HG02870 (cell line): ENCODE data around the gene LRRC56.
A peak's percentile ranks its signal among the peaks of the same experiment; 100 is the strongest.
"Not testable (repeated sequence)": the region's sequence is repeated elsewhere in the genome, so short reads cannot be mapped to it uniquely, and the experiment has no call there.

Experiments
- ATAC-seq: cut with Tn5 transposase; IDR thresholded peaks from one replicate; pipeline ENCODE4 v1.9.1; 2021; ENCODE audit warnings: mild to moderate bottlenecking, moderate library complexity; ENCODE audit not compliant: unreplicated experiment

Gene LRRC56

DNA sequence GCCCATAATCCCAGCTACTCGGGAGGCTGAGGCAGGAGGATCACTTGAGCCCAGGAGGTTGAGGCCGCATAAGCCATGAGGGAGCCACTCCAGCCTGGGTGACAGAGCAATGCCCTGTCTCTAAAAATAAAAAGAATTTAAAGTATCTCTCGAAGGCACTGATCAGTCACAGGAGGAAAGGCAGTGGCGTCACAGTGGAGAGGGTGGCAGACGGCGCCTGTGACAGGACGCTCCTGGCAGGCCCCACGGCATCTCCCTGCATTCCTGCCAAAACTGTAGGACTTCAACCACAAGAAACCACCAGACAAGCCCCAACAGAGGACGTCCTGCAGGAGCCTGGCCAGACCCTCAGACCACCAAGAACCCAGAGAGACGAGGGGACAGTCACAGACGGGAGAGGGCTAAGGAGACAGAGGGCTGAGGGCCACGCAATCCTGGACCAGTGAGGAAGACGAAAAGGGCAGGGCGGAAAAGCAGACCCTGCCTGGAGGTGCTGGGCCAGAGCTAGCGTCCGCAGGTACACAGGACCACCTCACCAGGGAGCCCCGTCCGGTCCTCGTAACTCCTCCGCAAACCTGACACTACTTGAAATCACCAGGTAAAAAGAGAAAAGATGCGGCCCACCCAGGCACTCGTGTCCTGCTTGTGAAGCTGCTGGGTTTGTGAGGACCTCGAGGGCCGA is 36.2 kb upstream of the LRRC56 start:
- no peak for ATAC-seq

DNA sequence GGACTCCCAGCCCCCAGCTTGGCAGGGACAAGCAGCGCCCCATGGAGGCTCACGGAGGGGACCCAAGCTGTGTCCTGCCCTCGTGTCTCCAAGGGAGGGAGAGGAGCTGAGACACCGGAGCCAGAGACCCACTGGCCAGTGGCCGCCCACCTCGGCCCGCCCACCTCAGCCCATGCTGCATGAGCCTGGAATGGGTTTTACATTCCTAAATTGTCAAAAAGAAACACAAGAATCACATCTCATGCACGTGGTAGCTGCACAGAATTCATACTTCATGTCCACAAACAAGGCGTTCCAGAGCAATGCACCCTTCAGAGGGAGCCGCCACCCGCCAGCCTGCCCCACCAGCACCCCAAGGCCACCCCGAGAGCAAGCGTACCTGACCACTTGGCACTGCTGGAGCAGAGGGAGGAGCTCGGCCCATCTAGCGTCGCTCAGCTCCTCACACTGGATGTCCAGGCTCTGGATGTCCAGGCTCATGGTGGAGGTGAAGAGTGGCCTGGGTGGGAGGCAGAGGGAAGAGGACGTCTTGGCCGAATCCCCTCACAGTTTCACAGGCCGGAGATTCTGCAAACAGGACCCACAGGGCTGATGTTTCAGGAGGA is 35.5 kb upstream of the LRRC56 start:
- ATAC-seq, result no peak

DNA sequence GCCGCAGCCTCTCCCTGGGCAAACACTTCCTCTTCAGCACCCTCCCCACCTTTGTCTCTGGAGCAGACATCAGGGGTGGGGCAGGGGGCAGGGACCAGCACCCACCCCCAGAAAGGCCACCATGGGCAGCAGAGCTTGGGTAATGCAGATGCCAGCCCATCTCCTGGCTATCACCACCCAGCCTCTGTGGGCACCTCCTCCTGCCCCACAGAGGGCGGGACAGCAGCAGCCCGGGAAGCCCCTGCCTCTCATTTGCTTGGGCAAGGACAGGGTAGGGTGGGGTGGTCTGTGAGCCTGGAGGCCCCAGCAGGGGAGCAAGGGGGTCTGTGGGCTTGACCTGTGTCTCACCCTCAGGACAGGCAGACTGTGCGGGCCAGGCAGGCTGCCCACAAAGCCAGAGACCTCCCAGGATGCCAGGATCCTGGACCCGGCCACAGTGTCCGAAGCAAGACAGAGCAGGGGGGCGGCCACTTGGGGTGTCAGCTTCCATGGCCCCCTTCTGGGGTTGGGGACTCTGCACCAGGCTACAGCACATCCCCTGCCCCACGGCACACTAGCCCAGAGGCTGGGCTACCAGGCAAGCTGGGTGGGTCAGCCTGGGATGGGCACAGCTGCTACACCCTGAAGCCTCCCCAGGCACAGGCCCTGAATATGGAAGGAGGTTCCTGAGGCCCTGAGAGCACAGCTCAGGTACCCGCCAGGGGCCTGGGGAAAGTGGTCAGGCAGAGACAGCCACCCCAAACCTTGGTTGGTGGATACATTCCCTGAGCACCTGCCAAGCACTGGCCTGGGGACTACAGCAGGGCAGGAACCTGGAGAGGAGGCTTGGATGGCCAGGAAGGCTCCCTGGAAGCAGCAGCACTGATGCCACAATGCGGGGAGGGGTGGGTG is 34.8 kb upstream of the LRRC56 start:
- no peak for ATAC-seq

DNA sequence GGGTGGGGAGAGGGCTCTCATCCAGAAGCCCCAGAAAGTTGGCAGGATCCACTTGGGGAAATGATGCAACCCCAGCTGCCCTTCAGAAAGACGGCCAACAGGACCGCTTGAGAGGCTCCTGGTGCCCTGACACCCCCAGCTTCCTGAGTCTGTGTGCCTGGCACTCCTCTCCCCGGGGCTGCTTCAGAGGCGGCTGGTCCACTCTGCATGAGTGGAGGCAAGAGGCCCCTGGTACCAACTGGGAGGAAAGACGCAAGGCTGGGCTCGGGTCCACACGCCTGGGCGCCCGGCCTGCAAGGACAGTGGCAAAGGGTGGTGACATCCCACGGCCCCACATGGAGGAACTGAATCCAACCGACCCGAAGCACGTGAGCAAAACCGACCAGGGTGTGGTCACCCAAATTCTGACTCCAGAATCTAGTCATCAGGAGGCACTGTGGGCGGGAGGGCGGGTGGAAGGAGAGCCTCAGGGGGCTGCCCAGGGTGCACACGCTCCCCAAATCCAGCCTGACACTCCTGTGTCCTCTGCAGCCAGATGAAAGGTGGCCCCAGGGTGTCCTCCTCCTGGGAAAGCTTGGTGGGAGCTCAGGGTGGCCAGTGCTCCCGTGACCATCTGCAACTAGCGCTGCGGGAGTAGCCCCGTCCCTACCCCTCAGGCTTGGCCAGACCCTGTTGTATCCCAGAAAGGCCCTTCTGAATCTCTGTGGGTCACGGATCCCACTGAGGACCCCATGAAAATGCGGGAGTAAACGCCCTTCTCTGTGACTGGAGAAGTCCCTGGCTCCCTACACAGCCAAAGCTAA is 33.9 kb upstream of the LRRC56 start:
- no peak for ATAC-seq

DNA sequence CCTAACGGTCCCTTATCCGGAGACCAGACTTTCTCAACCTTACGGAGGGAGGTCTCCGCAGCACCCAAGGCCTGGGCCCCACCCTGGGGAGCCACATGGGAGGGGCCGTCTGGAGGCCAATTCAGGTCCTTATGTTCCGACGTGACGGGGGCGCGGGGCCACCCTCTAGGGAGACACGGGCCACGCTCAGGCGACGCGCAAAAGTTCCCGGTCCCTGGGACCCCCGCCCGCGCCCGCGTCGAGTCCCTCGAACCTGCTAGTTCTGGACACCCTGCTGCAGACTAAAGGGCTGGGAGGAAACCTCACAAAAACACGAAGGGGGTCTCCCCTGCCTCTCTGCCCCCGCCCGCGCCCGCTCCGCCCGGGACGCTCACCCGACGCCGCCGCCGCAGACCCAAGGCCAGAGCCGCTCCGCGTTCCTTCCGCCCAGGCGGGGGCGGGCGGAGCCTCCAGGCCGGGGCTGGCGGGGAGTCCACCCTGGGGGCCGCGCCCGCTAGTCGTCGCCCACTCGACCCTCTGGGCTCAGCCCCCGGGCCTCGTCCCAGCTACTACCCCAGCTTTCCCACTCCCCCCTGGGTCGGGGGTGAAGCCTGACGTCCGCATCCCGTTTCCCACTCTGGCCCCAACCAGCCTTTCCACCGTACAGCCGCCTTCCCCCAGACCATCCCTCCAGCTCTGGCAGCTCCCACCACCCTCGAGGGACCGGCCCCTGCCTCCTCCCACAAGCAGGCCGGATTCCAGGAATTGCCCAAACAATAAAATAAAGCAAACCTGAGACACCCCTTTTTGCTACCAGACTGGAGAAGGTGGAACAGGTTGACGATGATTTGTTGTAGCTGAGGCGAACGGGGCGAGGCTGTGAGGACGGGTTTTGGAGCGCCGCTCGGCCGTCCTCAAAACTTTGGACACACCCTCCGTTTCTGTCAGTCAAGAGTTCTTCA is 33.0 kb upstream of the LRRC56 start:
- ATAC-seq, result no peak

DNA sequence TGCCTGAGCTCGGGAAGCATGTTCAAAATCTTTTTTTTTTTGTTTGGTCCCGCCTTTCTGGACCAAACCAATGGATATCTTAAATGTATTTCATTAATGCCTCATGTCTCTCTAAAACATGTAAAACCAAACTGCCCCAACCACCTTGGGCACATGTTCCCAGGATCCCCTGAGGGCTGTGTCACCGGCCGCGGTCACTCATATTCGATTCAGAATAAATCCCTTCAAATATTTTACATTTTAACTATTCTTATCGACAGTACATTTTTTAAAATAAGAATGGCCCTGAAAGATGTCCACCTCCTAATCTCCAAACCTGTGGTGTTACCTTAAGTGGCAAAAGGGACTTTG is 32.4 kb upstream of the LRRC56 start:
- no peak for ATAC-seq

DNA sequence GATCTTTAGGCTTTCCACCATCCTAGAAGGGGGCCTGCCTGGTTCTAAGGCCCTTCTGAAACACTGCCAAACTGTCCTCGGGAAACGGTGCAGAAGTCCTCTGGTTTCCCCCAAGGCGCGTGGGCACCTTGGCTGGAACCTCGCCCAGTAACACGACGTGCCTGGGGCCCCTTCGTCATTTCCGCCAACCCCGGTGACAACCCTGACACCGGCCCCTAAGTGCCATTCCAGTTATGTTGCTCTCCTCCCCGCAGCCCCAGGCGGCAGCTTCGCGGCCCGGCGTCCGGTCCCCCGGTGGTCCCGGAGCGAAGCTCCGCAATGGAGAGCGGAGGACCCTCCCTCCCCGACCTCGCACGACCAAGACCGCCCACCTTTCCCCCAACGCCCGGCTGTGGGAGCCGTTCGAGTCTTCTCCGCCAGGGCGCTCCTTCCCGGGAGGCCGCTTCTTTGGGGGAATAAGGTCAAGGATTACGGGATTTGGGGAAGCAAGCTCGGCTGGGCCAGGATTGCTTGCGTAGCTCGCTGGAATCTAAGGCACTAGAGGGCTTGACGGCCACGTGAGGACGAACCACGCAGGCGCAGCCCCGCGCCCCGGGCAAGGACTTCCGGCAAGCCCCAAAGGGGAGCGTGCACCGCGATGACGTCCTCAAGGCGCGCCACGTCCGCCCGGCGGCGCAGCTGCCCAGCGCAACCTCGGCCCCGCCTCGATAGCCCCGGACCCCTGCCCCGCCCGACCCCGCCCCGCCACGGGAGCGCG is 30.9 kb upstream of the LRRC56 start:
- peak; percentile 56 for ATAC-seq

DNA sequence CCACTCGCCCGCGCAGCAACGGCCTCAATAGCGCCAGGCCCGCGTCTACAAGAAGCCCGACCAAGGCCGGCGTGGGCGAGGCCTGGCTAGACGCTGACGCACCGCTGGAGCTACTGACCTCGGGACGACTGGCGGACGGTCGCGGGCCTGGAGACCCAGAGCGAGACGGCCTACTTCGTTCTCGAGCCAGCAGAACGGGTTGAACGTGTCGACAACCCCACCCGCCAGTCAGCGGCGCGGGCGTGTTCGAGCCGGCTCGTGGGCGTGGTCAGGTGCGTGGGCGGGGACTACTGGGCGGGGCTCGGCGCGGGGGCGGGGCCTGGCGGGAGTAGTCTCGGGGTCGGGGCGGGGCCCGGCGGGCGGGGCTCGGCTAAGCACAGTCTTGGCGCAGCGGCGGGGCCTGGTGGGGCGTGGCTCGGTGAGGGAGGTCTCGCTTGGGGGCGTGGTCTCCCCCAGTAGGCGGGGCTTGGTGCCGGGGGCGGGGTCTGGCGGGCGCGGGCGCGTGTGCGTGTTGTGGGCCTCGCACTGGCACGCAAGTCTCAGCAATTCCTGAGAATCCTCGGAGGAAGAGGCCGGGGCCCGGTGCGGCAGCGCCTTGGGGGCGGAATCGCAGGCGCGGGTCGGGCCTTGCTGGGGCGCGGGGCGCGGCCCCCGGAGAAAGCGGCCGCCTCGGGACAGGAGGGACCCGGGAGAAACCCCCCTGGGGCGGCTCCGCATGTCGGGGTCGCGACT is 30.2 kb upstream of the LRRC56 start, which contains the start of gene RNH1:
Gene RNH1, minus strand, starts transcription at position 248 of the 732 bp plus-strand sequence. CDS start 5,080 bp downstream, outside the sequence.
- peak; percentile 27 for ATAC-seq

DNA sequence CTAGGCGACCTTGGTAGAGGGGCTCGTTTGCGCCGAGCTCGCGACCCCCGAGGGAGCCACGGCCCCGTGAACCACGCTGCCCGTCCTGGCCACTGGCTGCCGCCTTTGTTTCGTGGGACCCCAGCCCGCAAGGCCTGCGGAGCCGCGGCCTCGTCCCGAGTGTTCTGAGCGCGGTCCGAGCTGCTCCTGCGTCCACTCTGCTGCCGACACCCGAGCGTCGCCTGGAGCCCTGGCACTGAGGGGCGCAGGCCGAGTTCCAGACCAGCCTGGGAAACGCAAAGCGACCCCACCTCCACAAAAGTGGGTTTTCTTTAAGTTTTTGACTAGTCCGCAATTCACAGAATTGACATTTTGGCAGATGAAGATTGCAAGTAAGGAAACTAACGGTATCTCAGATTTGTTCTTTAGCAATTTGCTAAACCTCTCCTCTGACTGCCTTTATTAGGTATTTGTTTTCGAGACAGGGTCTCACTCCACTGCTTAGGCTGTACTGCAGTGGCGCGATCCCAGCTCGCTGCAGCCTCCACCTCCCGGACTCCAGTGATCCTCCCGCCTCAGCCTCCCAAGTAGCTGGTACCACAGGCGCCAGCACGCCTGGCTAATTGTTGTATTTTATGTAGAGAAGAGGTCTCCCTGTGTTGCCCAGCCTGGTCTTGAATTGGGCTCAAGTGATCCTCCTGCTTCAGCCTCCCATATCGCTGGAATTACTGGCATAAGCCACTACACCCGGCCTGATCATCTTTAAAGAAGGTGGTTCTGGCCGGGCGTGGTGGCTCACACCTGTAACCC is 29.4 kb upstream of the LRRC56 start:
- no peak for ATAC-seq

DNA sequence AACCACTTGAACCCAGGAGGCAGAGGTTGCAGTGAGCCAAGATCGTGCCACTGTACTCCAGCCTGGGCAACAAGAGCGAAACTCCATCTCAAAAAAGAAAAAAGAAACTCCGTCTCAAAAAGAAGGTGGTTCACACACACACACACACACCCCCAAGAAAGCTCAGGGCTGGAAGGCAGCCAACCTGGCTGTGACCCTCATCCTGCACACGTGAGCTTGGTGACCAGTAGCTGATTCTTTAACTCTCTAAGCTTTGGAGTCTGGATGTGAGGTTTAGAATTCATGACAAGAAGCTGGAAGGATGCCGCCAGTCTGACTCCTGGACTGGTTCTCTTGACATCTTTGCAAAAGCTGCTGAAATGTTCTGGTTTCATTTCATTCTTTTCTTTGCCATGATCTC is 28.4 kb upstream of the LRRC56 start:
- ATAC-seq, result no peak

DNA sequence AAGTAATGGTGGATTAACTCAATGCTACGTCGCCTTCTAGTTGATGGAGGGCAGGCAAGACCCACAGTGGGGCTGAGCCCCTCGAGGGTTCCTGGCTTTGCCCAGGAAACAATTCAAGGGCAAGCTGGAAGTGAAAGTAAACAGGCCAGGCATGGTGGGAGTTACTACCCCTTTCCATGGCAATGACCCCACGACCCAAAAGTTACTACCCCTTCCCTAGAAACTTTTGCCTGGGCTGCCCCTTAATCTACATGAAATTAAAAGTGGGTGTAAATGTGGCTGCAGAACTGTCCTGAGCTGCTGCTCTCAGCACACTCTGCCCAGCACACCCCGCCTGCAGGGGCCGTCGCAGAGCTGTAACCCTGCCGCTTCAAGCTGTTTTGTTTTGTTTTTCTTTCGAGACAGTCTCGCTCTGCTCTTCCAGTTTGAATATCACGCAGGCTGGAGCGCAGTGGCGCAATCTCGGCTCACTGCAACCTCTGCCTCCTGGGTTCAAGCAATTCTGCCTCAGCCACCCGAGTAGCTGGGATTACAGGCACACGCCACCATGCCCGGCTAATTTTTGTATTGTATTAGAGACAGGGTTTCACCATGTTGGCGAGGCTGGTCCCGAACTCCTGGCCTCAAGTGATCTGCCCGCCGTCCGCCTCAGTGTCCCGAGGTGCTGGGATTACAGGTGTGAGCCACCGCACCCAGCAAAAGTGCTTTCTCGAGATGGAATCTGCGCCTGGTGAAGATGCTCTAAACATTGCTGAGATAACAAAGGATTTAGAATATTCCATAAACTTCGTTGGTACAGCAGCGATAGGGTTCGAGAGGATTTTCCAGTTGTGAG is 24.3 kb upstream of the LRRC56 start:
- no peak for ATAC-seq

DNA sequence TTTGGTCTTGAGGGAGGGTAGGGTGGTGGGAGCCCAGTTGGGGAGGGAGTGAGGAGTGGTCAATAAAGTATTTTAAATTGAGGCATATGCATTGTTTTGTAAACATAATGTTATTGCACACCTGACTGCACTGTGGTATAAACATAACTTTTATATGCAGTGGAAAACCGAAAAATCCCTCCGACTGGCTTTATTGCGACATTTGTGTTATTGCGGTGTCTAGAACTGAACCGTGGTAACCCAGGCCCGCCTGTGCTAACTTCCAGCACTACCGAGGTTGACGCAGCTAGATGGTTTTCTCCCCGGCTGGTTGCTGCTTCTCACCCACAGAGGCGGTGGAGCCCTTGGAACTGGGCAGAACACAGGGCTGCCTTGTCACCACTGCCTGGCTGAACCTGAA is 22.7 kb upstream of the LRRC56 start:
- ATAC-seq, result no peak

DNA sequence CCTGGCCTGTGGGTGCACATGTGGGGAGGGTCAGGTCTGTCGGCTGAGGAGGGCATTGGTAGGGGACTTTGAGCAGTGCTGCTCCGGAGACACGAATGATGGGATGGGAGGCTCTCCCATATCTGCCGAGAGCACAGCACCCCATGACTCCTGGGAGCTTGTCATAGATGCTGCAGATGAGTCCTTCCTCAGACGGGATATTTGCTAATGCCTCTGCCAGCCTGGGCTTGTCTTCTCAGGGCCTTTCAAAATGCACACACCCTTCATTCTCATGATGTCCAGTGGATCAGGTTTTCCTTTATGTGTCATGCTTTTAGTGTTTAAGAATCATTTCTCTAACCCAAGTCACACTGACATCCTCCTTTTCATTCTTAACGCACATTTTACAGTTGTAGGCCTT is 22.2 kb upstream of the LRRC56 start:
- ATAC-seq, result no peak

DNA sequence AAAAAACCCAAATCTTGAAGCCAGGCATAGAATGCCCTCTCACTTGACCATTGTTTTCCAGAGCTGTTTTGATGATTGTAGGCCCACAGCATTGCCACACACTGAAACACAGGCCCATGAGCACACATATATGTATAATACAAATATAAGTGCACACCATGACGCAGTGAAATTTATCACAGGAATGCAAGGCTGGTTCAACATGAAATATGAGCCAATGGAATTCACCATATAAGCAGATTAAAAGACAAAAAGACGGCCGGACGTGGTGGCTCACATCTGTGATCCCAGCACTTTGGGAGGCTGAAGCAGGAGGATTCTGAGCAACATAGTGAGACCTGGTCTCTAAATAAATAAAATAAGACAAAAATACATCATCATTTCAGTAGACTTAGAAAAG is 20.9 kb upstream of the LRRC56 start:
- ATAC-seq, result no peak

DNA sequence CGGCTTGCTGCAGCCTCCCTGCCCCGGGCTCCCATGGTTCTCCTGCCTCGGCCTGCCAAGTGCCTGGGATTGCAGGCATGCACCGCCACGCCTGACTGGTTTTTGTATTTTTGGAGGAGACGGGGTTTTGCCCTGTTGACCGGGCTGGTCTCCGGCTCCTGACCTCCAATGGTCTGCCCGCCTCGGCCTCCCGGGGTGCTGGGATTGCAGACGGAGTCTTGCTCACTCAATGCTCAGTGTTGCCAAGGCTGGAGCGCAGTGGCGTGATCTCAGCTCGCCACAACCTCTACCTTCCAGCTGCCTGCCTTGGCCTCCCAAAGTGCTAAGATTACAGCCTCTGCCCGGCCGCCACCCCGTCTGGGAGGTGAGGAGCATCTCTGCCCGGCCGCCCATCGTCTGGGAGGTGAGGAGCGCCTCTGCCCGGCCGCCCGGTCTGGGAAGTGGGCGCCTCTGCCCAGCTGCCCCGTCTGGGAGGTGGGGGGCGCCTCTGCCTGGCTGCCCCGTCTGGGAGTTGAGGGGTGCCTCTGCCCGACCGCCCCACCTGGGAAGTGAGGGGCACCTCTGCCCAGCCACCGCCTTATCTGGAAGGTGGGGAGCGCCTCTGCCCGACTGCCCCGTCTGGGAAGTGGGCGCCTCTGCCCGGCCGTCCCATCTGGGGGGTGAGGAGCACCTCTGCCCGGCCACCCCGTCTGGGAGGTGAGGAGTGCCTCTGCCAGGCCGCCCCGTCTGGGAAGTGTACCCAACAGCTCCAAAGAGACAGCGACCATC is 20.2 kb upstream of the LRRC56 start:
- not testable (repeated sequence) for ATAC-seq
